DND-41 (cell line): ENCODE data around the gene PNLDC1.

Experiments used
- CTCF ChIP-seq: IDR thresholded peaks from 2 replicates; pipeline ENCODE4 v1.5.1; 2012; ENCODE audit warnings: borderline replicate concordance, low read length, moderate library complexity, mild to moderate bottlenecking; ENCODE audit not compliant: poor library complexity, severe bottlenecking; ENCODE audit errors: extremely low read depth
- EZH2 ChIP-seq: IDR thresholded peaks from 3 replicates; pipeline ENCODE4 v1.6.1; 2012; ENCODE audit warnings: borderline replicate concordance, low read depth, mild to moderate bottlenecking, moderate library complexity, low read length, inconsistent platforms; ENCODE audit not compliant: severe bottlenecking

GRCh38 chr6:159826004-159826403 lies 25.9 kb downstream of the PNLDC1 start:
- TF ChIP-seq CTCF (no peak), EZH2 (no peak)
